Parathyroid adenoma (tissue), 2 donors: ENCODE measurements around the gene IFITM5.

Source experiments
- H2AFZ ChIP-seq: fragments of 300-600 bp; sonication (generic); one replicate; pipeline ENCODE4 v1.7.0; 2017; ENCODE audit warnings: antibody characterized with exemption, mild to moderate bottlenecking
- H3K27ac ChIP-seq: fragments of 300-600 bp; sonication (generic); one replicate; pipeline ENCODE4 v1.7.0; 2017
- H3K27me3 ChIP-seq: fragments of 300-600 bp; sonication (generic); one replicate; pipeline ENCODE4 v1.7.0; 2017; ENCODE audit warnings: low read length; ENCODE audit not compliant: control insufficient read depth, insufficient read depth
- H3K36me3 ChIP-seq: fragments of 300-600 bp; sonication (generic); one replicate; pipeline ENCODE4 v1.7.0; 2017; ENCODE audit warnings: low read length; ENCODE audit not compliant: control insufficient read depth, insufficient read depth
- H3K4me1 ChIP-seq: fragments of 300-600 bp; sonication (generic); one replicate; pipeline ENCODE4 v1.7.0; 2017; ENCODE audit warnings: control low read depth
- H3K4me2 ChIP-seq: fragments of 300-600 bp; sonication (generic); one replicate; pipeline ENCODE4 v1.7.0; 2017; ENCODE audit warnings: low read length
- H3K4me3 ChIP-seq: fragments of 300-600 bp; sonication (generic); one replicate; pipeline ENCODE4 v1.7.0; 2017; ENCODE audit warnings: low read depth, low read length
- H3K79me2 ChIP-seq: fragments of 300-600 bp; sonication (generic); one replicate; pipeline ENCODE4 v1.7.0; 2017; ENCODE audit warnings: control low read depth
- H3K9ac ChIP-seq: fragments of 300-600 bp; sonication (generic); one replicate; pipeline ENCODE4 v1.7.0; 2017; ENCODE audit warnings: mild to moderate bottlenecking
- H3K9me3 ChIP-seq: fragments of 300-600 bp; sonication (generic); one replicate; pipeline ENCODE4 v1.7.0; 2017; ENCODE audit warnings: low read length; ENCODE audit not compliant: control insufficient read depth
- TF ChIP-seq, protein P1 (sequence below): fragments of 300-600 bp; sonication (generic); IDR thresholded peaks from one replicate; pipeline ENCODE4 v1.7.0; 2017; ENCODE audit warnings: antibody characterized with exemption, mild to moderate bottlenecking
- donor health status: primary hyperparathyroidism.

The IFITM5 gene

DNA sequence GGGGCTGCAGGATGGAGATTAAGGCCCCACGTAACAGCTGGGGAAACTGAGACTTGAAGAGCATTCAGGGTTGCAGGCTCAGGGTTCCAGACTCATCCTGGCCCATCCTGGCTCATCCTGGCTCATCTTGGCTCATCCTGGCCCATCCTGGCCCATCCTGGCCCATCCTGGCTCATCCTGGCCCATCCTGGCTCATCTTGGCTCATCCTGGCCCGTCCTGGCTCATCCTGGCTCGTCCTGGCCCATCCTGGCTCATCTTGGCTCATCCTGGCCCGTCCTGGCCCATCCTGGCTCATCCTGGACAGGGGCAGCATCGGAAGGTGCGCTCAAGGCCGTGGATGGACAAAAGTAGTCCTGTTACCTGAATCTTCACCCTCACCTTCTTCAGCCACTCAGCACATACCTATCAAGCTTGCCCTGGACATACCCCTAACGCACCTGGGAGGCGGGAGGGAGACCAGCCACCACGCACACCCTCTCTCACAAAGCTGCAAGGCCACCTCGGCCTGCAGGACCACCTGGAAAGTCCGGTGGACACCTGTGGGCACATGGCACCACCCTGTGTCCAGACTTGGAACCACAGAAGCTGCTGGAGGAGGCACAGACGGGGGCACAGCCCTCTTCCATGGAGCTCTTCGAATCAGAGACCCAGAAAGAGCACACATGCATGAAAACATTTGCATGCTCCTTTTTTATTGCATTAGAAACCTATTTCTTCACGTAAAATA is 41.4 kb downstream of the IFITM5 start:
- Histone ChIP-seq H3K36me3 (no peaks in the 10 kb centered on the region), H3K9ac (no peak overlapping the region), H3K79me2 (no peaks in the 10 kb centered on the region), H3K4me3 (no peak overlapping the region), H2AFZ (no peak overlapping the region), H3K4me1 (no peaks in the 10 kb centered on the region), H3K4me2 (no peak overlapping the region), H3K27ac (no peak overlapping the region), H3K9me3 (no peaks in the 10 kb centered on the region), H3K27me3 (no peaks in the 10 kb centered on the region)
- TF ChIP-seq, protein P1, sequence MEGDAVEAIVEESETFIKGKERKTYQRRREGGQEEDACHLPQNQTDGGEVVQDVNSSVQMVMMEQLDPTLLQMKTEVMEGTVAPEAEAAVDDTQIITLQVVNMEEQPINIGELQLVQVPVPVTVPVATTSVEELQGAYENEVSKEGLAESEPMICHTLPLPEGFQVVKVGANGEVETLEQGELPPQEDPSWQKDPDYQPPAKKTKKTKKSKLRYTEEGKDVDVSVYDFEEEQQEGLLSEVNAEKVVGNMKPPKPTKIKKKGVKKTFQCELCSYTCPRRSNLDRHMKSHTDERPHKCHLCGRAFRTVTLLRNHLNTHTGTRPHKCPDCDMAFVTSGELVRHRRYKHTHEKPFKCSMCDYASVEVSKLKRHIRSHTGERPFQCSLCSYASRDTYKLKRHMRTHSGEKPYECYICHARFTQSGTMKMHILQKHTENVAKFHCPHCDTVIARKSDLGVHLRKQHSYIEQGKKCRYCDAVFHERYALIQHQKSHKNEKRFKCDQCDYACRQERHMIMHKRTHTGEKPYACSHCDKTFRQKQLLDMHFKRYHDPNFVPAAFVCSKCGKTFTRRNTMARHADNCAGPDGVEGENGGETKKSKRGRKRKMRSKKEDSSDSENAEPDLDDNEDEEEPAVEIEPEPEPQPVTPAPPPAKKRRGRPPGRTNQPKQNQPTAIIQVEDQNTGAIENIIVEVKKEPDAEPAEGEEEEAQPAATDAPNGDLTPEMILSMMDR = no peak

- no peaks in the 10 kb centered on the region for H3K27me3 ChIP-seq
- no peak overlapping the region for H3K9ac ChIP-seq
- H2AFZ ChIP-seq = no peak overlapping the region
- no peaks in the 10 kb centered on the region for H3K9me3 ChIP-seq
- H3K36me3 ChIP-seq = no peaks in the 10 kb centered on the region
- H3K4me1 ChIP-seq = no peaks in the 10 kb centered on the region
- H3K4me3 ChIP-seq = no peak overlapping the region
- H3K27ac ChIP-seq = no peak overlapping the region
- no peak overlapping the region for H3K4me2 ChIP-seq
- H3K79me2 ChIP-seq = no peaks in the 10 kb centered on the region
- TF ChIP-seq, protein P1 = no peak
These were observed 42.2 kb downstream of the IFITM5 start for GRCh38 chr11:256952-257737.

- H3K4me2 ChIP-seq = no peak overlapping the region
- no peaks in the 10 kb centered on the region for H3K9me3 ChIP-seq
- H2AFZ ChIP-seq = no peak overlapping the region
- no peaks in the 10 kb centered on the region for H3K4me1 ChIP-seq
- H3K27me3 ChIP-seq = no peaks in the 10 kb centered on the region
- TF ChIP-seq, protein P1 = no peak
- no peak overlapping the region for H3K9ac ChIP-seq
- no peak overlapping the region for H3K4me3 ChIP-seq
- H3K79me2 ChIP-seq = no peaks in the 10 kb centered on the region
- no peak overlapping the region for H3K27ac ChIP-seq
- H3K36me3 ChIP-seq = no peaks in the 10 kb centered on the region
These were observed 43.5 kb downstream of the IFITM5 start for GRCh38 chr11:255816-256215.

DNA sequence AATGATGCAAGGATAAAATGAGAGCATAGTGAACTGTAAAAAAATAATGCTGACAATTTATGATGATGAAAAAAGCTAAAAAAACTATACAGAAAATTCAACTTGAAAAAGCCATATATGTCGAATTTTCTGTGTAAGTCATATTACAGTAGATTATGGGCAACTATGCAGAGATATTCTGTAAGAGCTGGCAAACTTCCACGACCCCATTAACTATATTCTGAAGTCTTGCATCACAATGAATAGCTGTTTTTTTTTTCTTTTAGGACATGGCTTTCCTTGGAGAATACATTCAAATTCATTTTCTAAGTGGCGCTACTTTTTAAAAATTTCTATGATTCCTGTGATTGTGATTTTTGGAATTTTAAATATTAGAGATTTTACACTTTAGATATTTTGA is 44.1 kb downstream of the IFITM5 start:
- Histone ChIP-seq H3K4me2 (no peak overlapping the region), H3K36me3 (no peaks in the 10 kb centered on the region), H3K79me2 (no peaks in the 10 kb centered on the region), H3K4me1 (no peaks in the 10 kb centered on the region), H3K27ac (no peak overlapping the region), H3K9me3 (no peaks in the 10 kb centered on the region), H2AFZ (no peak overlapping the region), H3K9ac (no peak overlapping the region), H3K27me3 (no peaks in the 10 kb centered on the region), H3K4me3 (no peak overlapping the region)
- TF ChIP-seq, protein P1 = no peak
